GM21825 (cell line): ENCODE measurements around the gene GPR37L1.

Source experiments
- ATAC-seq: cut with Tn5 transposase; IDR thresholded peaks from one replicate; pipeline ENCODE4 v1.9.1; 2021; ENCODE audit warnings: mild to moderate bottlenecking, moderate library complexity; ENCODE audit not compliant: unreplicated experiment

Gene GPR37L1

DNA sequence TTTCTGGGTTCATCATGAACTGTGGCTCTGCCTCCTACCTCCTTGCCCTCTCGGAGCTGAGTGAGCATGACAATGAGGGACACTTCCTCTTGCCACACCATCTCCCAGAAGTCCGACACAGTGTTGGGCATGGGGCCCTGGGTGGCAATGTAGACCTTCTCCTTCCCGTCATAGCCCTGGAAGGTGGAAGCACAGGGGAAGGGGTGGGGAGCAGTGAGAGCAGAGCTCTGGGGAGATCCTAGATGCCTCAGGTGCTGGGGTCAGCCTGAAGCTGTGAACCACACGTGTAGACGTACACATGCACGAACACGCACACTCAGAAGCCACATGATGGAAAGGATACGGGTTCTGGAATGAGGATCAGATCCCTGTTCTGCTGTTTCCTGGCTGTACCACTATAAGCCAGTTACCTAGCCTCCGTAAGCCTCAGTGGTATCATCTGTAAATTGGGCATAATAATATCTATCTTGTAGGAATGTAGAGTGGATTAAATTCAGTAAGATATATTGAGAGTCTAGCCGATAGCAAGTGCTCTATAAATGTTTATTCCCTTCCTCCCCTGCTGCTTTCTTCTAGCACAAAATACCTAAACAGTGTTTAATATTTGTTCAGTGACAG lies 31.5 kb downstream of the GPR37L1 start:
- ATAC-seq: no peak

GRCh38 chr1:202154766-202155477 lies 32.2 kb downstream of the GPR37L1 start:
- no peak for ATAC-seq

DNA sequence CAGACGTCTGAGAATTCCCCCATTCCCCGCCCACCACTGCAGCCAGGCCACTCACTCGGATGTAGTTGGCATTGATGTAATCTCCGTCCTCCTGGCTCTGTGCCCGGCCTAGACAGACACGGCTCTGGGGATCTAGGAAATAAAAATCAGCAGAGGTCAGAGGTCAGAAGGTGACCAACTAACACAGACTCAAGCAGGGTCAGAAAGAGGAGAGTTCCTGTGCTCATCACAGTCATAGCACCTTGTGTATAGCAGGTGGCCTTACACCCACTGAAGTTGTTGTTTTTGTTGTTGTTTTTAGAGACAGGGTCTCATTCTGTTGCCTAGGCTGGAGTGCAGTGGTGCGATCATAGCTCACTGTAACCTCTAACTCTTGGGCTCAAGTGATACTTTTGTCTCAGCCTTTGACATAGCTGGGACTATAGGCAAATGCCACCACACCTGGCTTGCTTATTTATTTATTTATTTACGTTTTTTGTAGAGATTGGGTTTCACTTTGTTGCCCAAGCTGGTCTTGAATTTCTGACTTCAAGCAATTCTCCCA lies 32.8 kb downstream of the GPR37L1 start:
- ATAC-seq: no peak

- no peak for ATAC-seq
Observed at GRCh38 chr1:202156590-202156989, 33.9 kb downstream of the GPR37L1 start.

- no peak for ATAC-seq
Observed at GRCh38 chr1:202157945-202158344, 35.2 kb downstream of the GPR37L1 start.

- ATAC-seq: no peak
Observed at GRCh38 chr1:202158810-202159533, 36.3 kb downstream of the GPR37L1 start.

DNA sequence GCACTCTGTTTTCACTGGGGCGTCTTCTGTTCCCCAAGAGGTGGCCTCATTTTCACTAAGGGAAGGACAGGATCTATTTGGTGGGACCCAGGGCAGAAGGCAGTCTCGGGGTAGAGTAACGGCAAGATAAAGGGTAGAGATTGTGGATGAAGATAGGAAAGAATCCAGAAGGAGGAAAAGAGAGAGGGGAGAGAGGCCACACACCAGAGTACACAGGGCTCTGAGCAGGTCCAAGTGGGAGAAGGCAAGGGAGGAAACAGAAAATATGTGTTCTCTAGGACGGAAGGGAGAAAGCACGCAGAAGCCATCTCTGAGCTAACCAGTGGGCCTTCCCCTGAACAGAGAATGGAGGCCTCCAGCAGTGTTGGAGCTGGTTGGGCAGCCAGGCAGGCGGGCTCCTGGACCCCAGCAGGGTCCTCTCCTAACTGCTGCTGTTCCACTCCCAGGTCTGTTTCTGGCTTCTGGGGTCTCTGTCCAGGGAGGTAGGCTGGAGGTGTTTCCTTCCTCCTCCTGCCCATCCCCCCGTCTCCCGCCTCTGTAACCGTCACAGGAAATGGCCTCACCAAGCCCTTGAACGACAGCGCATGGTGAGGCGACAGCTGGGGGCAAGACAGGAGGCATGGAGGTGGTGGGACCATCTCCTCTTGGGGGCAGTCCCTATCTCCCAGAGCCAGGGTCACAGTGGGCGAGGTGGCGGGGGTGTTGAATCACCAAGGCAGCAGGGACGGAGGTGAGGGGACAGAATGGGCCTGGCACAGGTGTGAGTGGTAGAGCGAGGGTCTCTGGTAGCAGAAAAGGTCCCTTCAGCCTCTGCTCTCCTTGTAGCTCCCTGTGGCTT lies 37.0 kb downstream of the GPR37L1 start:
- peak; percentile 28 for ATAC-seq

DNA sequence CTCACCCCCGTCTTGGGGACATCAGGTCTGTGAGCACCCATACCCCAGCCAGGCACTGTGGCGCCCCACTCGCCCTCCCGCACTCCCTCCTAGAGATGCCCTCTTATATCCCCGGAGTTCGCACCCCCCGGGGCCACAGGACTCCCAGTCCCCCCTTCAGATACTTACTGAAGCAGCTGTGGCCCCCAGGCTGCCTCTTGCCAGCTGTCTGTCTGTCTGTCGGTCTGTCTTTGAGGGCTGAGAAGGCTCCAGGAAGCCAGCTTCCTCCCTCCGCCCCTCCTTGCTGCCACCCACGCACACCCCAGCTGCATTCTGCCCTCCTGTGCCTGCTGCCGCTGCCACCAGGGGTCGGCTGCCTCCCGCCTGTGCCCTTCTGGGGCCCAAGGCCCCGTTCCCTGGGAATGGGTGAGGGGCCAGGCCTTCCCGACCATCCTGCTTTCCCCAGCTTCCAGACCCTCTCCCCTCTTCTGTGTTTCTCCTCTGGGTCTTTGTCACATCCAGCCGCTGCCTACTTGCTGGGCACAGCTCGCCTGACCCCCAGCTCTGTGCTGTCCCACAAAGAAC lies 37.7 kb downstream of the GPR37L1 start, which contains the start of gene PTPN7:
Gene PTPN7 (minus strand): TSS at position 226 of the 564 bp plus-strand sequence. CDS start 1,200 bp downstream, outside the sequence.
- ATAC-seq: peak; percentile 38

- no peak for ATAC-seq
Observed at GRCh38 chr1:202161151-202162046, 38.7 kb downstream of the GPR37L1 start.

DNA sequence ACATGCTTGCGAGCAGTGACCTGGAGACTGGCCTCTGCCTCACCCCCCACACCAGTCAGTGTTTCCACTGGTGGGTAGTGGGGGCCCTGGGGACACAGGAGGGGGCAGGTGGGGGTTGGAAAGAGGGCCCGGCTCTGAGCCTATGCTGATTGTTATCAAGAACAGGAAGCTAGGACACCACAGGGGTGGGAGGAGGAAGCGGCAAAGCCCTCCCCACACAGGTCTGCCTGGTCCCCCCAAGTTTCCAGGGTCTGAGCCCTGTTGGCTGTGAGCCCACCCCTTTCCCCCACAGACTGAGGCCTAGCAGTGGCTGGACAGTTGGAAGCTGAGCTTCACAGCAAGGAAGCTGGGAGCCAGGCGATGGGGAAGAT lies 39.3 kb downstream of the GPR37L1 start:
- ATAC-seq: peak; percentile 36

DNA sequence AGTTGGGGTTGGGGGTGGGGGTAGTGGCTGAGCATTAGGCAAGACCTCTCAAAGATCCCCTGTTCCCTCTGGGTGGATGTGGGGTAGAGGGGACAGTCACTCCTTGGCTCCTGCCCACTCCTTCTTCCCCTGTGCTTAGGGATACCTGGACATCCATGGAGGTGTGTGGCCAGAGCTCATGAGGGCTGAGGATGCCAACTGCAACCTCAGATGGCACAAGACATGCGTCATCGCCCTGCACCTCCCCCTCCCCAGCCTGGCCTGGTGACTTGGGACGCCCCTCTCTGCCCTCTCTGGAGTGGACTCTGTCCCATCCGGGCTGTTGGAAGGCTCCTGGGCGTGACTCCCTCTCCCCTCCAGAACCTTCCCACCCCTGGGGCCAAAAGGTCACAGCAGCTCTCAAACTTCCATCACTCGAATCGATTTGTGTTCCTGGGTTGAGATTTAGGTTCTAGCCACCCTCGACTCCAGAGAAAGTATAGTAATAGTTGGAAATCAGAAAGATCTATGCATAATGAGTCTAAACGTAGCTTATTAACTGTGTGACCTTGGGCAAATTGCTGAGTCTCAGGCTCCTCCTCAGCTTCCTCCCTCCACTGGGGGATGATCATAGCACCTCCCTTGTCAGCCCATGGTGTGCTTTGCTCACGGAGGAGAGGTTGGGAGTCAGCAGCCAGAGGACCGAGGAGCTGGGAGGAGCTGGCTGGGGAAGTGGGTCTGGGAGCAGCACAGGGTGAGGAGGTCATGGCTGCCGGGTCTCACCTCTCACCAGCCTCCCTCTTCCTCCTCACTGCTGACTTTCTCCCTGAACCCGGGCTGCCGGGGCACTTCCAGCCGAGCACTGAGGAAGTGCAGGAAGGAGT lies 39.9 kb downstream of the GPR37L1 start:
- ATAC-seq: no peak

DNA sequence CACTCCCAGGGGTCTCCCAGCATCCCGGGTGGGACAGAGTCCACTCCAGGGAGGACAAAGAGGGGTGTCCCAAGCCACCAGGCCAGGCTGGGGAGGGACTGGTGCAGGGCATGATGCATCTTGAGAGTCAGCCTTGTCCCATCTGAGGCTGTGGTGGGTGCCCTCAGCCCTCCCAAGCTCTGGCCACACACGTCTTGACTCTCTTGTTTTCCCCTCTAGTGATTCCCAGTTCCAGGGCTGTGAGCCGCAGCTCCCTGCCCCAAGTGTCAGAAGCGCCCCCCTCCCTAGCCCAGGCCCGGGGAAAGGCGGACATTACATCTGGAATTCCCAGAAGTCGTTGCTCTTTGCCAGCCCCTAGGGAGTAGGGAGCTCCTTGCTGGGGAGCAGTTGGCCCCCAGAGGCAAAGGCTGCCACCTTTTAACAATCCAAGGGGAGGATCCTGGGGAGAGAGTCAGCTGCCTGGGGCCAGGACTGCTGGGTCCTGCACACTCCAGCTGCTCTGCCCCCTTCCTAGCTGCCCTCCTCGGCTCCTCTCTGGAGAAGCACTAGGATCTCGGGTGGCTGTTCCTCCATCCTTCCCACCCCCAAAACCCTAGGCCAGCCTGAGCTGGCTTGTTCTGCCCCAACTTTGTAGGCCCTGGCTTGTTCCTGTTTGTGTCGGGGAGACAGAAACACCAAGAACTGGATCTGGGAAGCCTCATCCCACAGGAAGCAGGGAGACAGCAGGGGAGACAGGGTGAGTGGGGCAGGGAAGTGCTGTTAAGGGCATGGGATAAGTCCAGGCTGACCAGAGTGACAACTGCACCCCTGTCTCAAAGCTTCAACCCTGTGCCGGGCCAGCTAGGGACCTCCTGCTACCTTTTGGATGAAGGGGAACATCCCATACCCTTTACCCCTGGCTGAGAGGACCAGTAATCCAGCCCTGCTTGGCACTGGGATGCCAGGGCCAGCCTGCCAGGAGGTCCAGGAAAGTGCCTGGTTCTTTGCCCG lies 40.9 kb downstream of the GPR37L1 start:
- ATAC-seq: no peak

GRCh38 chr1:202164271-202165037 lies 41.7 kb downstream of the GPR37L1 start:
- ATAC-seq: peak; percentile 39

DNA sequence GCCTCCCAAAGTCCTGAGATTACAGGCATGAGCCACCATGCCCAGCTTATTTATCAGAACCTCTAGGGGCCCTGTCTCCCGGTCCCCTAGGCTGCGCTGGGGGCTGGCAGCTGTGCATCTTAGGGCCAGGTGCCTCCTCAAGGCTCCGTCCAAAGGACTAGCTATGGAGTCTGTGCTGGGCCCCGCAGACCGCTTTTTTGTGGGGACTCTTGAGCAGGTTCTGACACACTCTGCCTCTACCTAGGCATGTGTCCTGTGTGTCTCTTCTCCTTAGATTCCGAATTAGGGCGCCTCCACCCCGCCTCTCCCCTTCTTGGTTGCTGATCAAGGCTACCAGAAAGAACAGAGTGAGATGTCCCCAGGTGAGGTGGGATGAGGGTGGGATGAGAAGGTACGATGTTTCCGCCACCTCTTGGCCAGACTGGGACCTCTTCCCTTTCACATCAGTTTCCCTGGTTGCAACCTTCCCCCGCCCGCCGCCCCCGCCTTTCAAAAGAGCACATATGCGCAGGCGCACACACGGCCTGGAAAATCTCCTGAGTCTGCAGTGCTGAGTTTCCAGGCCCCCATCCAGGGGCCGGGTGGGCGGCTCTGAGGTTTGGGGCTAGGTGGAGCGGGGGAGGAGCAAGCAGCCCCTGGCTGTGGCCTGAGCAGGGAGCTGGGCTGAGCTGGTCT lies 42.7 kb downstream of the GPR37L1 start:
- no peak for ATAC-seq

GRCh38 chr1:202165942-202166843 lies 43.5 kb downstream of the GPR37L1 start:
- ATAC-seq: no peak
